Endothelial cell of umbilical vein (primary cell): ENCODE measurements around the gene STOML3. TPM values are rescaled to one million over a fixed set of nuclear protein-coding genes. Genes with fewer than 3 reads are reported as not detected.

Experiments
- BruUV-seq: library from RNA; stranded (reverse); fragments of 400-500 nt; replicated peaks from 2 replicates; lab custom pipeline; 2021; lab: Mats Ljungman, UMichigan
- CTCF ChIA-PET: fragments of 300-600, 350-600 bp; sonication (Branson Sonifier 250); formaldehyde crosslinking; loops from one replicate; lab custom pipeline; 2021; ENCODE audit warnings: antibody characterized with exemption, inconsistent platforms; lab: Charles Lee
- POLR2A ChIA-PET: fragments of 300-600, 350-600 bp; sonication (Branson Sonifier 250); formaldehyde crosslinking; loops from one replicate; lab custom pipeline; 2021; ENCODE audit warnings: antibody characterized with exemption, inconsistent platforms; lab: Charles Lee
- DNase-seq: peaks from one replicate; pipeline ENCODE4 v3.0.0-alpha.2; 2011; ENCODE audit warnings: low read depth, low spot score
- FAIRE-seq: peaks from 2 replicates; lab custom pipeline; 2011; peaks lifted over from hg19 to GRCh38; lab: Jason Lieb, UNC
- H2AFZ ChIP-seq: 2 replicates; pipeline ENCODE4 v1.6.0; 2012; ENCODE audit warnings: low read depth, low read length, control low read depth, inconsistent platforms
- H3K27ac ChIP-seq: 2 replicates; pipeline ENCODE4 v1.5.1; 2011; ENCODE audit warnings: low read depth, mild to moderate bottlenecking, control low read depth, low read length, moderate library complexity; ENCODE audit not compliant: insufficient read depth
- H3K27me3 ChIP-seq, 2 experiments: 2 replicates each; pipeline versions ENCODE4 v1.6.0 to v1.6.1; 2011; ENCODE audit warnings: low read length in 2 of 2, mixed read lengths in 1 of 2; ENCODE audit not compliant: control insufficient read depth in 2 of 2, insufficient read depth in 2 of 2
- H3K36me3 ChIP-seq, 2 experiments: 2 replicates in 1 of 2; 3 replicates in 1 of 2; pipeline ENCODE4 v1.5.1; 2011; ENCODE audit warnings: low read length in 2 of 2, mild to moderate bottlenecking in 1 of 2, moderate library complexity in 1 of 2; ENCODE audit not compliant: control insufficient read depth in 2 of 2, insufficient read depth in 2 of 2; ENCODE audit errors: extremely low read depth in 1 of 2
- H3K4me1 ChIP-seq: 3 replicates; pipeline ENCODE4 v1.5.1; 2011; ENCODE audit warnings: mild to moderate bottlenecking, low read length; ENCODE audit not compliant: control insufficient read depth, insufficient read depth; ENCODE audit errors: extremely low read depth
- H3K4me2 ChIP-seq: 2 replicates; pipeline ENCODE4 v1.6.1; 2011; ENCODE audit warnings: low read length, control low read depth, mixed read lengths; ENCODE audit not compliant: insufficient read depth
- H3K4me3 ChIP-seq, 3 experiments: fragments of 200-600 bp in 1 of 3; sonication (generic), shearing (Covaris generic) in 1 of 3; replicated peaks in 1 of 3; 2 replicates each; pipeline ENCODE4 v1.5.1; 2011 to 2016; ENCODE audit warnings: control low read depth in 3 of 3, low read length in 3 of 3, mild to moderate bottlenecking in 2 of 3, inconsistent platforms in 1 of 3, low read depth in 1 of 3, moderate library complexity in 1 of 3; ENCODE audit not compliant: insufficient read depth in 1 of 3
- H3K79me2 ChIP-seq: 2 replicates; pipeline ENCODE4 v1.6.0; 2012; ENCODE audit warnings: low read length, inconsistent platforms; ENCODE audit not compliant: control insufficient read depth, insufficient read depth
- H3K9ac ChIP-seq: replicated peaks from 2 replicates; pipeline ENCODE3; 2011; ENCODE audit warnings: low read length, control low read depth; ENCODE audit not compliant: insufficient read depth; ENCODE audit errors: extremely low read depth
- H3K9me1 ChIP-seq: replicated peaks from 3 replicates; pipeline ENCODE4 v1.6.0; 2011; ENCODE audit warnings: mild to moderate bottlenecking, low read length; ENCODE audit not compliant: control insufficient read depth, insufficient read depth; ENCODE audit errors: extremely low read depth
- H3K9me3 ChIP-seq: replicated peaks from 2 replicates; pipeline ENCODE4 v1.5.1; 2012; ENCODE audit warnings: low read length, inconsistent platforms; ENCODE audit not compliant: control insufficient read depth, insufficient read depth
- H4K20me1 ChIP-seq: replicated peaks from 2 replicates; pipeline ENCODE3; 2011; ENCODE audit warnings: mild to moderate bottlenecking, low read length; ENCODE audit not compliant: control insufficient read depth, insufficient read depth; ENCODE audit errors: extremely low read depth
- CTCF ChIP-seq, 2 donors: IDR thresholded peaks; 1 replicate in 1 of 2; 2 replicates in 1 of 2; pipeline ENCODE4 v1.5.1; 2011; ENCODE audit warnings: low read length in 2 of 2, mild to moderate bottlenecking in 2 of 2, moderate library complexity in 2 of 2, control low read depth in 1 of 2, inconsistent platforms in 1 of 2, low read depth in 1 of 2; ENCODE audit not compliant: insufficient read depth in 1 of 2; ENCODE audit errors: extremely low read depth in 1 of 2
- EZH2 ChIP-seq: IDR thresholded peaks from 2 replicates; pipeline ENCODE4 v1.6.1; 2012; ENCODE audit warnings: borderline replicate concordance, low read depth, mild to moderate bottlenecking, moderate library complexity, low read length, inconsistent platforms; ENCODE audit not compliant: severe bottlenecking
- FOS ChIP-seq: IDR thresholded peaks from 2 replicates; pipeline ENCODE4 v1.6.1; 2011; ENCODE audit warnings: mild to moderate bottlenecking, low read length, moderate library complexity, borderline replicate concordance; ENCODE audit not compliant: insufficient read depth
- GATA2 ChIP-seq: IDR thresholded peaks from 2 replicates; pipeline ENCODE4 v1.7.0; 2011; ENCODE audit warnings: low read depth, mild to moderate bottlenecking, moderate library complexity, mixed read lengths, low read length; ENCODE audit not compliant: insufficient read length, insufficient read depth
- JUN ChIP-seq: IDR thresholded peaks from 2 replicates; pipeline ENCODE4 v1.6.1; 2011; ENCODE audit warnings: borderline replicate concordance, low read depth; ENCODE audit not compliant: insufficient read length, insufficient read depth
- MAX ChIP-seq: IDR thresholded peaks from 2 replicates; pipeline ENCODE4 v1.6.1; 2011; ENCODE audit not compliant: insufficient read depth, insufficient read length
- MYC ChIP-seq: IDR thresholded peaks from one replicate; pipeline ENCODE4 v1.6.1; 2011; ENCODE audit warnings: mild to moderate bottlenecking, low read depth, low read length
- POLR2A ChIP-seq: IDR thresholded peaks from 2 replicates; pipeline ENCODE4 v1.6.1; 2012; ENCODE audit warnings: low read depth, mild to moderate bottlenecking, control low read depth, low read length
- POLR2AphosphoS5 ChIP-seq: IDR thresholded peaks from 2 replicates; pipeline ENCODE4 v1.6.1; 2012; ENCODE audit warnings: low read depth, mild to moderate bottlenecking, control low read depth, low read length, moderate library complexity; ENCODE audit not compliant: insufficient read depth
- dilution Hi-C: fragments of 300-500 bp; cut with MboI; formaldehyde crosslinking; loops from one replicate; pipeline ENCODE4 v1.15.0; 2019; ENCODE audit warnings: low sequenced_read_pairs; ENCODE audit not compliant: extremely low pct_ligation_motif_present
- intact Hi-C: fragments of 100-400 bp; cut with micrococcal nuclease; formaldehyde crosslinking; loops from one replicate; pipeline ENCODE4 v1.10.0; 2022
- polyA plus RNA-seq, 4 experiments: library from polyadenylated mRNA; depleted of rRNA in 3 of 4; stranded (reverse) in 3 of 4; unstranded in 1 of 4; fragments of >200 nt; gene quantifications; 2 replicates each; pipeline versions ENCODE4 v1.2.1 to v1.2.3, GENCODE V29; 2011 to 2012; ENCODE audit warnings: missing spikeins in 1 of 4
- total RNA-seq: library from RNA; stranded (reverse); gene quantifications from 2 replicates; pipeline ENCODE4 v1.2.3, GENCODE V29; 2021

The STOML3 gene
- total and polyA plus RNA-seq, 2 donors (not counting 3 experiments of a cell fraction or from before 2014, with no cell fraction given): not detected

- no peak for TF ChIP-seq CTCF (IDR thresholded peaks at IDR 0.05; ENCODE audit: extremely low read depth in 1 of 2, insufficient read depth in 1 of 2, low read depth in 1 of 2, low read length in 2 of 2)
- TF ChIP-seq JUN: no peak
- TF ChIP-seq EZH2: no peak
- no peak for TF ChIP-seq GATA2
- TF ChIP-seq MYC: no peak
- peak; percentile 37 for TF ChIP-seq POLR2AphosphoS5
- TF ChIP-seq POLR2A: peak; percentile 45
- TF ChIP-seq FOS: no peak
- no peak for TF ChIP-seq MAX
- intact Hi-C loops (loop anchor here (5.0 to 10.0 kb wide), 4 partner anchors 377 to 1737 kb away; partner anchors contain the start of genes LHFPL6, MRPS31 and UFM1), dilution Hi-C loops (no loop called here)
- ChIA-PET POLR2A (interaction anchor here (0.6 kb wide), 1 partner anchor 615 kb away, joined by 3 read pairs; no protein-coding TSS in a partner anchor), CTCF (interaction anchor here (0.9 to 2.6 kb wide), 7 partner anchors 11 to 578 kb away, joined by 3 to 15 read pairs (median 7); no protein-coding TSS in a partner anchor)
- Histone ChIP-seq H3K9ac (peak within 1 kb of the TSS; percentile 81), H3K79me2 (peaks cover 48% of the 10 kb centered on the region), H3K4me3 (peak within 1 kb of the TSS; percentile 75 to 98 (median 94)), H3K4me2 (peak within 1 kb of the TSS; percentile 100), H4K20me1 (no peaks in the 10 kb centered on the region), H3K36me3 (peaks cover 0 to 2% of the 10 kb centered on the region in 2 experiments), H3K27me3 (no peaks in the 10 kb centered on the region), H3K9me3 (no peaks in the 10 kb centered on the region), H3K4me1 (peaks cover 24% of the 10 kb centered on the region), H3K27ac (peak within 1 kb of the TSS; percentile 86), H2AFZ (peak within 1 kb of the TSS; percentile 86), H3K9me1 (no peaks in the 10 kb centered on the region)
- FAIRE-seq: peak; percentile 81
- no TSS peak for BruUV-seq
- peak; percentile 89 for DNase-seq
These were observed 47.4 kb upstream of the STOML3 start, which contains the start of the genes NHLRC3 and PROSER1 for GRCh38 chr13:39037880-39038568. TSS of gene NHLRC3 (plus strand) at chr13:39038456. CDS start at chr13:39038640, 184 bp downstream. TSS of gene PROSER1 (minus strand) at chr13:39038089. CDS start at chr13:39037242, 847 bp downstream.
